Naive B cell (primary cell): ENCODE data around the gene TP73. TPM values are rescaled to one million over a fixed set of nuclear protein-coding genes. Genes with fewer than 3 reads are reported as not detected.

ENCODE experiments used
- ATAC-seq, 2 donors: fragments of 150-1000 bp; cut with Tn5 transposase; 2 replicates each; pipeline ENCODE4 v1.10.0; 2021; ENCODE audit warnings: low read depth in 2 of 2, mild to moderate bottlenecking in 2 of 2, moderate library complexity in 2 of 2
- DNase-seq: peaks from one replicate; pipeline ENCODE4 v3.0.0; 2022
- H3K27ac Mint-ChIP-seq, 6 donors: one replicate each; pipeline ENCODE4 v1.8.0; 2020 to 2022; ENCODE audit warnings: mild to moderate bottlenecking in 6 of 6, mixed read lengths in 6 of 6, moderate library complexity in 5 of 6, inconsistent platforms in 2 of 6
- H3K27me3 Mint-ChIP-seq, 3 donors: one replicate each; pipeline ENCODE4 v1.8.0; 2021 to 2022; ENCODE audit warnings: mixed read lengths in 3 of 3, mild to moderate bottlenecking in 1 of 3
- H3K36me3 Mint-ChIP-seq, 2 donors: one replicate each; pipeline ENCODE4 v1.8.0; 2020 to 2022; ENCODE audit warnings: mixed read lengths in 2 of 2, inconsistent platforms in 1 of 2, mild to moderate bottlenecking in 1 of 2
- H3K4me1 Mint-ChIP-seq, 3 donors: one replicate each; pipeline ENCODE4 v1.8.0; 2020 to 2022; ENCODE audit warnings: mixed read lengths in 3 of 3, inconsistent platforms in 1 of 3, mild to moderate bottlenecking in 1 of 3, moderate library complexity in 1 of 3
- H3K4me3 Mint-ChIP-seq, 8 donors: one replicate each; pipeline ENCODE4 v1.8.0; 2020 to 2022; ENCODE audit warnings: mild to moderate bottlenecking in 8 of 8, mixed read lengths in 8 of 8, moderate library complexity in 8 of 8, inconsistent platforms in 2 of 8
- H3K9me3 Mint-ChIP-seq, 7 donors: one replicate each; pipeline ENCODE4 v1.8.0; 2020 to 2022; ENCODE audit warnings: mixed read lengths in 7 of 7, mild to moderate bottlenecking in 5 of 7, inconsistent platforms in 2 of 7, moderate library complexity in 1 of 7
- polyA plus RNA-seq, 6 donors: library from polyadenylated mRNA; unstranded; fragments of 300-500 nt; fragmentation: Illumina TruSeq; gene quantifications; one replicate each; pipeline ENCODE4 v1.2.3, GENCODE V29; 2021; ENCODE audit warnings: low read depth in 6 of 6

TP73 gene
- polyA plus RNA-seq, 6 donors from 2014 or later, result not detected

DNA sequence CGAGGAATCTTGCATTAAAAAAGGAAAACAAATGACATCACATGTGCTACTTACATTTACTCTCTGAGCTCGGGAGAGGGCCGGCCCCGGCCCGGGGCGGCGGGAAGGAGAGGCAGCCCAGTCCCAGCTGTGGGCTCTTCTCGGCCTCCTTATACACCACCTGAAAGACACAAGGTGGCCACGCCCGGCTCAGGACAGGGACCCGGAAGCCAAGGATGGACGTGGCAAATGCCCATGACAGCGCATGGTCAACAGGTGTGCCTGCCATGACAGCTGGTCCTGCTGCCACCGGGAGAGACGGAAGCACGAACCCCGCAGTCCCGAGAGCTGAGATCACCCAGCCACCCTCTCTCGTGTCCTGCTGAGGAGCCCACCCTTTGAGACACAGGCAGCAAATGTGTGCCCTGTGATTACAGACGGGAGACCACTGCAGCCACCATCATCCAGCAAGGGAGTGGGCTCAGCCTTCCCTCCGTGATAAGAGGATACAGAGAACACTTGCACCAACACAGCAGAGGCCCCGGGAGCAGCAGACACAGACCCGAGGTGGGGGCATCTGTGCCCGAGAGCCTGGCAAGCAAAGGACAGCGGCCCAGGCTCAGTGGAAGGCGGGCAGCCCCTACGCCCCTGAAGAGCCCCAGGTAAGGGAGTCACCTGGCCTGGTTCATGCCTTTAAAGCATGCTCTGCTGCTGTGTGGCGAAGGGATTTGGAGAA is 18.8 kb upstream of the TP73 start:
- Mint-ChIP-seq H3K4me3 (no peak overlapping the region), H3K9me3 (no peaks in the 10 kb centered on the region), H3K4me1 (peaks cover 0 to 5% (median 0%) of the 10 kb centered on the region in 3 donors), H3K27me3 (no peaks in the 10 kb centered on the region), H3K36me3 (peaks cover 4 to 21% of the 10 kb centered on the region in 2 donors), H3K27ac (no peak overlapping the region)
- ATAC-seq (no peak), DNase-seq (no peak)

DNA sequence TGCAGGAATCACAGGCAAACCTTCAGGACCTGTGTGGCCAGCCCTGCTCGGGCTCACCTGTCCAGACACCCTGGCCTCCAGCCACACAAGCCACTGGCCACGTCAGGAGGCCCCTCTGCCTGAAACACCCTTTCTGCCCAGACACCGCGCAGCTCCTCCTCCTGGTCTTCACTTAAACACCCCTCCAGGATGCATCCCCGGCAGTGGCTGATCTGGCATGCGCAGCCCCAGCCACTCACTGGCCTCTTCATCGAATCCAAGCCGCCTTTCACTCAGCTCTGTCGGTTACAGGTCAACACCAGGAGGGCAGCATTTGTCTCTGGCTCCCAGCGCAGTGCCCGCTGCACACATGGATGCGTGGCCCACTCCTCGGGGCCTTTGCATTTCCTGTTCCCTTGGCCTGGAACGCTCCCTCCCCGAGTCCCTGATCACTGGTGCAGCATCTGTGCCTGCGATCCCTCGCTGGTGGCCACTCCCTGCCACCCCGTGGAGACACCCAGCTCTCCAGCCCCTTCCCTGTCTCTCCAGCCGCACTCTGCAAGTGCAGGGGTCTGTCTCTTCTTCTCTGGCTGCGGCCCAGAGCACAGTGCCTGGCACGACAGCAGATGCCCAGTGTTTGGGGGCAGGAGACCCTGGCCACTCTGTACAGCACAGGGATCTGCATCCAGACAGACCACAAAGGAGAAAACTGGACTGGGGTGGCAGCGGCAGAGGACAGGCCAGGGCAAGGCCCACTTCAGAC is 18.1 kb upstream of the TP73 start:
- Mint-ChIP-seq H3K9me3 (no peaks in the 10 kb centered on the region), H3K36me3 (peaks cover 4 to 21% of the 10 kb centered on the region in 2 donors), H3K27me3 (no peaks in the 10 kb centered on the region), H3K4me1 (peaks cover 0 to 5% (median 0%) of the 10 kb centered on the region in 3 donors), H3K27ac (peak overlapping the region in 1 of 6 donors; percentile 74), H3K4me3 (no peak overlapping the region)
- ATAC-seq (no peak), DNase-seq (no peak)

DNA sequence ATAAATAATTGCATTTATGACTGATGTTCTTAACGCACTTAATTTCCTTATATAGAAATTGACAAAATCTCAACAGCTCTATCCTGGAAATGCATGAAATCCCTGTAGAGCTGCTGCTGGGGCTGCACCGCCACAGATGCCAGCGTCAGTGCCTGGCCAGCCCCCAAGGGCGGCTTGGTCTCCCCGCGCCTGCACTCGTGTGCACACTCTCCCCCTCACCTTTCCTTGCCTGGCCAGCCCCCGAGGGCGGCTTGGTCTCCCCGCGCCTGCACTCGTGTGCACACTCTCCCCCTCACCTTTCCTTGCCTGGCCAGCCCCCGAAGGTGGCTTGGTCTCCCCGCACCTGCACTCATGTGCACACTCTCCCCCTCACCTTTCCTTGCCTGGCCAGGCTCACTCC is 16.2 kb upstream of the TP73 start:
- no peaks in the 10 kb centered on the region for H3K9me3 Mint-ChIP-seq
- no peaks in the 10 kb centered on the region for H3K27me3 Mint-ChIP-seq
- DNase-seq (no peak), ATAC-seq (no peak)
- no peak overlapping the region for H3K4me3 Mint-ChIP-seq
- peaks cover 0 to 5% (median 0%) of the 10 kb centered on the region in 3 donors for H3K4me1 Mint-ChIP-seq
- H3K36me3 Mint-ChIP-seq, result peaks cover 4 to 21% of the 10 kb centered on the region in 2 donors
- H3K27ac Mint-ChIP-seq, result peak overlapping the region in 1 of 6 donors; percentile 42

DNA sequence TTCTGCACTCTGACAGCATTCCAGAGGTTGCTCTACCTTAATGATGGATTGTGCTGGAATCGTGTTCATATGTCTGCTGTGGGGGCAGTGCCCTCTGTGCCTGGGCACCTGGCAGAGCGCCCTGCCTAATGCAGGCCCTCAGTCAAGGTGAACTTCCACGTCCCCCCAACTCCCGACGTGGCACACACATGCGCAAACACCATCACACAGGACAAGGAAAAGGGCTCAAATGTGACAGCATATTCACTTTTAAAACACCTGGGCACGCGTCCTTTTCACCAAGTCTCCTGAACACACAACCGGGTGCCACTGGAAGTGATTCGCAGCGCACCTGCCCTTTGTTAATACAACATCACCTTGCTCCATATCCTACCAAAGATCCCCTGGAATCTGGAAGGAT is 15.8 kb upstream of the TP73 start:
- H3K4me3 Mint-ChIP-seq, result no peak overlapping the region
- DNase-seq, result no peak
- H3K9me3 Mint-ChIP-seq, result no peaks in the 10 kb centered on the region
- H3K36me3 Mint-ChIP-seq, result peaks cover 5 to 21% of the 10 kb centered on the region in 2 donors
- peaks cover 0 to 5% (median 0%) of the 10 kb centered on the region in 3 donors for H3K4me1 Mint-ChIP-seq
- no peak for ATAC-seq
- no peaks in the 10 kb centered on the region for H3K27me3 Mint-ChIP-seq
- H3K27ac Mint-ChIP-seq, result peak overlapping the region in 1 of 6 donors; percentile 42

DNA sequence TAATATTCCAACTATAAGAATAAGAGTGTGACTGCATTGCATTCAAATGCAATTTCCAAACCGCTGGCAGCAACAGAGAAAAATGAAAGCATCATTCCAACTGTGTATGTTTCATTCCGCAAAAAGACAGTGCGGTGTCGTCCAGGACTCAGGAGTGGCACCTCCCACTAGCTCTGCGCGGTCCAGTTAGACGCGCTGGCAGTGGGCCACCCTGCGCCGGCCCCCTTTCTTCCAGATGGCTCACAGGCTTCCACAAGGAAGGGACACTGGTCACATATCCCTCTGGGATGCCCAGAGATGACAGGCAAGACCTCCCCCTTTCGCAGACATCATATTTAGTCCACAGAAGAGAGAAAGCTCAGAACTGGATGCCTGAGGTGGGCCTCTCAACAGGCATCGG is 14.3 kb upstream of the TP73 start:
- no peak overlapping the region for H3K27ac Mint-ChIP-seq
- H3K9me3 Mint-ChIP-seq, result no peaks in the 10 kb centered on the region
- H3K27me3 Mint-ChIP-seq, result no peaks in the 10 kb centered on the region
- peaks cover 12 to 21% of the 10 kb centered on the region in 2 donors for H3K36me3 Mint-ChIP-seq
- peaks cover 4 to 10% (median 6%) of the 10 kb centered on the region in 3 donors for H3K4me1 Mint-ChIP-seq
- ATAC-seq (no peak), DNase-seq (no peak)
- H3K4me3 Mint-ChIP-seq, result no peak overlapping the region

DNA sequence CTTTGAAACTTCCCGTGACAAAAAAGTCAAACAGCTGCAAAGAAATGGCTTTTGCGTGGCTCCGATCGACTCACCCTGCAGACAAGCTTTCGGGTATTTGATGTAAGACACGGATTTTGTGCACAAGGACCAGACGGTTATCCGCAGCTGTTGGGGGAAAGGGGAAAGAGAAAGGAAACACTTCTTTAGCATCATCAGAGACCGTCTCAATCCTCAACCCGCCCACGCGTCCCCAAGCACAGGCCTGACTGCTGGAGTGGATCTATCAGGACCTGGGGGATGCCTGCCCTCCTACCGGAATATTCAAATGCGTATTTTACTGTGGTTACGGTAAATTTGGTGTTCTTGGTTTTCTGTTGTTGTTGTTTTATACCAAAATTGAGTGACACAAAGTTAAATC is 13.6 kb upstream of the TP73 start:
- Mint-ChIP-seq H3K27ac (no peak overlapping the region), H3K27me3 (no peaks in the 10 kb centered on the region), H3K9me3 (no peaks in the 10 kb centered on the region), H3K36me3 (peaks cover 12 to 21% of the 10 kb centered on the region in 2 donors), H3K4me3 (no peak overlapping the region), H3K4me1 (peaks cover 4 to 10% (median 6%) of the 10 kb centered on the region in 3 donors)
- DNase-seq (no peak), ATAC-seq (no peak)

DNA sequence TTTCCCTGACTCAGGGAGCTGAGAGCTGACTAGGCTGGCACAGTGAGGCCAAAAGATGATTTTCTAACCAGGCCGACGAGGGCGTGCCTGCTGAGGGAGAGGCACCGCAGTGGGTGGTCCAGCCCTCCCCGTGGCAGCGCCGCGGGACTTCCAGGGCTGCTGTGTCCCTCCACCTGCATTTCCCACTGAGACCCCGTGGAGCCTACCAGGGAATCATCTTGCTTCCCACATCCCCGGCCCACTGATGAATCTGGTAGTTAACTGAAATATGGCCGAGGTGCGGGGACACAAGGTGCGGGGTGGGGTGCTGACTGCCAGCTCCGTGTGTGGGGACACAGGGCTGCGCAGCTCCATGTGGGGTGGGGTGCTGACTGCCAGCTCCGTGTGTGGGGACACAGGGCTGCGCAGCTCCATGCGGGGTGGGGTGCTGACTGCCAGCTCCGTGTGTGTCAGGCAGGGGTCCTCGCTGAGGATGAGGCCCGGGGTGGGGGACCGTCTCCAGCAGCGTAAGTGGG is 12.9 kb upstream of the TP73 start:
- Mint-ChIP-seq H3K27ac (no peak overlapping the region), H3K4me3 (no peak overlapping the region), H3K27me3 (no peaks in the 10 kb centered on the region), H3K36me3 (peaks cover 12 to 17% of the 10 kb centered on the region in 2 donors), H3K9me3 (no peaks in the 10 kb centered on the region), H3K4me1 (peaks cover 4 to 10% (median 6%) of the 10 kb centered on the region in 3 donors)
- no peak for ATAC-seq
- no peak for DNase-seq

DNA sequence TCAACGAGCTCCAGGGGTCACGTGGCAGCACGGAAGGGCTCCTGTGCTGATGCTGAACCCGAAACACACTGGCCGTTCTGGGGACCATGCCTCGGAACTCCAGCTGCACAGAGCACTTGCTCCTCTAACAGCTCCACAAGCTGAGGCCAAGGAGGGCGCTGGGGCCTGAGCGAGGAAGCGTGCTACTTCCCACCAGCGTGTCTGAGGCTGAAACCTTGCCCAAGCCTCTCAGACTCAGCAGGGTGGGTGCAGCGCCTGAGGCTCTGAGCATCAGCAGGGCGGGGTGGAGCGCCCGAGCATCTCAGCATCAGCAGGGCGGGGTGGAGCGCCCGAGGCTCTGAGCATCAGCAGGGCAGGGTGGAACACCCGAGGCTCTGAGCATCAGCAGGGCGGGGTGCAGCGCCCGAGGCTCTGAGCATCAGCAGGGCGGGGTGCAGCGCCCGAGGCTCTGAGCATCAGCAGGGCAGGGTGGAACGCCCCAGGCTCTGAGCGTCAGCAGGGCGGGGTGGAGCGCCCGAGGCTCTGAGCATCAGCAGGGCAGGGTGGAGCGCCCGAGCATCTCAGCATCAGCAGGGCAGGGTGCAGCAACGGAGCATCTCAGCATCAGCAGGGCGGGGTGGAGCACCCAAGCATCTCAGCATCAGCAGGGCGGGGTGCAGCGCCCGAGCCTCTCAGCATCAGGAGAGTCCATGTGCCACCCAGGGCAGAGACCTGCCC is 12.0 kb upstream of the TP73 start:
- H3K4me3 Mint-ChIP-seq, result no peak overlapping the region
- ATAC-seq (no peak), DNase-seq (no peak)
- no peaks in the 10 kb centered on the region for H3K27me3 Mint-ChIP-seq
- H3K4me1 Mint-ChIP-seq, result peaks cover 4 to 10% (median 6%) of the 10 kb centered on the region in 3 donors
- no peaks in the 10 kb centered on the region for H3K9me3 Mint-ChIP-seq
- no peak overlapping the region for H3K27ac Mint-ChIP-seq
- H3K36me3 Mint-ChIP-seq, result peaks cover 12 to 14% of the 10 kb centered on the region in 2 donors

DNA sequence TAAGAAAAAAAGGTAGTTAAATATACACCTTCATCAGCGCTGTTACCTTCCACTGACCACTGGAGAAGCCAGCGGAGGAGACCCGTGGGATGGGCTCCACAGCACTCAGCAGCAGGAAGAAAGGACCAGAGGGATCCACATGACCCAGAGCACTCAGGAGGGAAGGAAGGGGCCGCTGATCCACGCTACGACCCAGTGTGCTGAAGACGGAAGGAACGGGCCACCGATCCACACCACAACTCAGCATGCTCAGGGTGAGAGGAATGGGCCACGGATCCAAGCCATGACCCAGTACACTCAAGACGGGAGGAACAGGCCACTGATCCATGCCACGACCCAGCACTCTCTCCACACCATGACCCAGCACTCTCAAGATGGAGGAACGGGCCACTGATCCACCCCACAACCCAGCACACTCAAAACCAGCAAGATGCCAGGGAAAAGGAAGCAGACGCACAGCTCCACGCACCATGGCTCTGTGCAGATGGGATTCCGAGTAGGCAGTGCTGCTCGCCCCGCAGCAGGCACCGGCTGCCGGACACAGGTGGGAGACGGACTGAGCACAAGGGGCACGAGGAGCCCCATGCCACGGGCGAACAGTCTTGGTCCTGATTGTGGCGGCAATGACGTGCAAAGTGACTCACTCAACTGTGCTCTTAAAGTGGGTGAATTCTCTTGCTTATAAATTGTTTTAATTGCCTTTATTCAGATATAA is 11.1 kb upstream of the TP73 start:
- H3K27me3 Mint-ChIP-seq, result no peaks in the 10 kb centered on the region
- ATAC-seq, result no peak
- H3K36me3 Mint-ChIP-seq, result peaks cover 15 to 16% of the 10 kb centered on the region in 2 donors
- no peak overlapping the region for H3K4me3 Mint-ChIP-seq
- no peak for DNase-seq
- H3K9me3 Mint-ChIP-seq, result no peaks in the 10 kb centered on the region
- H3K27ac Mint-ChIP-seq, result no peak overlapping the region
- H3K4me1 Mint-ChIP-seq, result peaks cover 4 to 9% (median 6%) of the 10 kb centered on the region in 3 donors

DNA sequence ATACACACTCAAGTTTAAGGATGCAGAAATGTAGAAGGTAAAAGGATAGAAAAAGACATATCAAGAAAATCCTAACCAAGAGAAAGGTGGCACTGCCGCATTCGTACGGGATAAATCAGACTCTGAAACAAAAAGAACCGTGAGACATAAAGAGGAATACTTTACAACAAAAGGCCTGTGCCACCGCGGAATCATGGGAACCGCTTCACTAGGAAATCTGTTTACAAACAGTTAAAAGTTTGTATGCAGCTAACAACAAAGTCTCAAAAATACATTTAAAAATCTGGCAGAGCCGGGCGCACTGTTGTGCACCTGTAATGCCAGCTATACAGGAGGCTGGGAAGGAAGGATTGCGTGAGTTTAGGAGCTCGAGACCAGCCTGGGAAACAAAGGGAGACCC is 10.5 kb upstream of the TP73 start:
- peaks cover 4 to 6% (median 5%) of the 10 kb centered on the region in 3 donors for H3K4me1 Mint-ChIP-seq
- no peak for ATAC-seq
- H3K36me3 Mint-ChIP-seq, result peaks cover 10 to 16% of the 10 kb centered on the region in 2 donors
- H3K27ac Mint-ChIP-seq, result peak overlapping the region in 1 of 6 donors; percentile 52
- H3K9me3 Mint-ChIP-seq, result no peaks in the 10 kb centered on the region
- H3K4me3 Mint-ChIP-seq, result no peak overlapping the region
- DNase-seq, result no peak
- H3K27me3 Mint-ChIP-seq, result no peaks in the 10 kb centered on the region

DNA sequence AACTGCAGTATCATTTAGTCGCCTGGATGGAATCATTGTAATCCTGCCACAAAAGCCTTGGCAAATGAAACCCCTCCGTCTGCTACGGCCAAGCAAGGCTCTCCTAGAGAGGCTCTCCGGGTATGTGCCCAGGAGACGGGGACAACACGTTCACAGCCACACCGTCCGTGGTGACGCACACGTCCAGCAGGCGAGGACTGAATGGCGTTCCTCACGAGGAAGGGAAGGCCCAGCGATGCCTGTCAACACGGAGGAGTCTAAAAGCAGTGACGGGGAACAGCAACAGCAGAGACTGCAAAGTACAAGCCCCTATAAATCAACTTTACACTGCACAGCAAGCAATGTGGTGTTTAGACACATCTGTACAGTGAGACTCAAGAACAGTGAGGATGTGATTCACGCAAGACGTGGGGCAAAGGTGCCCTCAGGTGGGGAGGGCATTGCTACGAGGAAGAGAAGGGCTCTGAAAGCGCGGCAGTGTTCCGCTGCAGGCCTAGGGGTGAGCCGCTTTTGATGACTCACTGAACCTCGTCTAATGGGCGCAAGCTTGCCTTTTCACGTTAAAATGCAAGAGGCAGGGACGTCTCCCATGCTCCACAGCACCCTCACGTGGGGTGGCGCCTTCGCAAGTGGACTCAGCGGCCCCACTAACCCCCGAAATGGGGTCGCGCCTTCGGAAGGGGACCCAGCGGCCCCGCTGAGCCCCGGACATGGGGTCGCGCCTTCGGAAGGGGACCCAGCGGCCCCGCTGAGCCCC is 9.2 kb upstream of the TP73 start:
- no peak for DNase-seq
- Mint-ChIP-seq H3K9me3 (no peaks in the 10 kb centered on the region), H3K27ac (peak overlapping the region in 1 of 6 donors; percentile 13), H3K36me3 (peaks cover 6 to 12% of the 10 kb centered on the region in 2 donors), H3K27me3 (no peaks in the 10 kb centered on the region), H3K4me1 (peaks cover 5 to 9% (median 9%) of the 10 kb centered on the region in 3 donors), H3K4me3 (no peak overlapping the region)
- ATAC-seq, result no peak

DNA sequence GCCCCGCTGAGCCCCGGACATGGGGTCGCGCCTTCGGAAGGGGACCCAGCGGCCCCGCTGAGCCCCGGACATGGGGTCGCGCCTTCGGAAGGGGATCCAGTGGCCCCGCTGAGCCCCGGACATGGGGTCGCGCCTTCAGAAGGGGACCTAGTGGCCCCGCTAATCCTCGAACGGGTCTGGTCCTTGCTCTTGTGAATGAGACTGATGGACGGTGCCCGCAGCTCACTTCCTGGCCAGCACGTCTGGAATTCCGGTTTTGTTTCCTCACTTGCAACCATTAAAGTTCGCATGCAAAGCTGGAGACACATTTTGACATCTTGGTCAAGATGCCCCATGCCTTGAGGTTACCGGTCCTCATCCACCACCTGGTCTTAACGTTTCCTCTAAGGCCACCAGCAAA is 8.0 kb upstream of the TP73 start:
- Mint-ChIP-seq H3K27ac (no peak overlapping the region), H3K9me3 (no peaks in the 10 kb centered on the region), H3K36me3 (peaks cover 6 to 12% of the 10 kb centered on the region in 2 donors), H3K27me3 (no peaks in the 10 kb centered on the region), H3K4me3 (no peak overlapping the region), H3K4me1 (peaks cover 5 to 21% (median 14%) of the 10 kb centered on the region in 3 donors)
- DNase-seq (no peak), ATAC-seq (no peak)
